SU-DHL-6 (cell line): ENCODE data around the gene UPF2.

Experiments used
- CTCF ChIP-seq: fragments of 200-600 bp; sonication (generic); IDR thresholded peaks from one replicate; pipeline ENCODE4 v1.5.1; 2017; ENCODE audit warnings: antibody characterized with exemption, mild to moderate bottlenecking, low read length, moderate library complexity; ENCODE audit not compliant: insufficient read depth, poor library complexity, severe bottlenecking
- EZH2phosphoT487 ChIP-seq: fragments of 200-600 bp; sonication (generic), shearing (Covaris generic); conservative IDR thresholded peaks from 2 replicates; pipeline ENCODE4 v1.6.1; 2018; ENCODE audit warnings: mild to moderate bottlenecking, antibody characterized with exemption, low read length, moderate library complexity, mixed read lengths

GRCh38 chr10:11898033-11898371, 144.6 kb downstream of the UPF2 start:
- TF ChIP-seq CTCF, result no peak
- TF ChIP-seq EZH2phosphoT487, result no peak
